PFSK-1 (cell line): ENCODE data around the gene KCNIP1.

Experiments used
- SIN3A ChIP-seq: IDR thresholded peaks from 2 replicates; pipeline ENCODE4 v1.6.1; 2012; ENCODE audit warnings: mild to moderate bottlenecking, low read length, moderate library complexity, borderline replicate concordance; ENCODE audit not compliant: insufficient read depth
- TAF1 ChIP-seq: IDR thresholded peaks from 2 replicates; pipeline ENCODE4 v1.6.1; 2012; ENCODE audit warnings: low read length, control low read depth, borderline replicate concordance; ENCODE audit not compliant: insufficient read depth

- TF ChIP-seq TAF1: no peak
- TF ChIP-seq SIN3A: no peak
Measured at GRCh38 chr5:170469414-170469813, 34.4 kb upstream of the KCNIP1 start.
